GM18502 (cell line): ENCODE results near the gene PITPNM3.
"Not testable (repeated sequence)": the region's sequence is repeated elsewhere in the genome, so short reads cannot be mapped to it uniquely, and the experiment has no call there.

Experiments
- ATAC-seq: cut with Tn5 transposase; IDR thresholded peaks from one replicate; pipeline ENCODE4 v1.9.1; 2021; ENCODE audit warnings: mild to moderate bottlenecking; ENCODE audit not compliant: unreplicated experiment, poor library complexity

PITPNM3 gene

DNA sequence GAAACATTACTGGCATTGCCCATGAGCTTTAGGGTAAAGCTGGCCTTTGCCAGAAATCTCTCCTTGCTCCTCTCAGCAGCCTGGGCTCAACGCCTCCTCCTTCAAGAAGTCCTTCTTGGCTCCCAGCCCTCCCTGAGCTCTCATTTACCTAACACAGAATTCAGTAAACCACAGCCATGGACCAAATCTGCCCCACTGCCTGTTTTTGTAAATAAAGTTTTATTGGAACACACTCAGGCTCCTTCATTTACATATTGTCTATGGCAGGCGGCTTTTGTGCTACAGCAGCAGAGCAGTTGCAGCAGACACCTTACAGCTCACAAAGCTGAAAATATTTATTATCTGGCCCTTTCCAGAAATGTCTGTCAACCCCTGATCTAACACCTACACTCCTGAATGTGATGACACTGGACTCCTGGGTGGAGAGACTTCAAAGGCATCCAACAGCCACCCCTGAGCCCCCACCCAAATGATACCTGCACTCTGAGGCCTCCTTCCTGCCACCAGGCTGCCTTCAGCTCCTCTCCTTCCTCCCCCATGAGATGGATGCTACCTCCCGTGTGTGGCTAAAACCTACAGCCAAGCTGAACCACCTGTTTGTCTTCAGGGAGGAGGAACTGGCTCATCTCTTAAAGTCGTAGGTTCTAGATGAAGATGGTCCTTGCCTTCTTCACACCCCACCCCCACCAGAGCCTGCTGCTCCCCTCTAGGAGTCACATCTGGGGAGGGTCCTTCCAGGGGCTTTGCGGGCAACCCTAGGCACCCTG is 70.5 kb downstream of the PITPNM3 start:
- ATAC-seq: no peak

DNA sequence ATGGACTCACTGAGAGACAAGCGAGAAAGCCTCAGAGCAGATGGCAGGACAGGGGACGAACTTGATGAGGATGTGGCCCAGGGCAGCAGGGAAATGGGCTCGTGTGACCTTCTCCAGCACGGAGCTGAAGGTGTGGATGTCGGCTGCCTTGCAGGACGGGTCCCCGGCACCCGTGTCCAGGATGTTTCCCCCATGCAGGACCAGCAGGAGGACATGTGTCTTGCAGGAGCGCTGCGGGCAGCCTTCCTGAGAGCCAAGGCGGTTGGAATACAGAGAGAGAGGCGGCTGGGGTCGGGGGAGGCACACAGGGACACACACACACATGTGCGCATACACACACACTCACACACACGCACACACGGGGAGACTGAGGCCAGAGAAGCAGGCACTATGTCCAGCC is 72.8 kb downstream of the PITPNM3 start:
- ATAC-seq: no peak

DNA sequence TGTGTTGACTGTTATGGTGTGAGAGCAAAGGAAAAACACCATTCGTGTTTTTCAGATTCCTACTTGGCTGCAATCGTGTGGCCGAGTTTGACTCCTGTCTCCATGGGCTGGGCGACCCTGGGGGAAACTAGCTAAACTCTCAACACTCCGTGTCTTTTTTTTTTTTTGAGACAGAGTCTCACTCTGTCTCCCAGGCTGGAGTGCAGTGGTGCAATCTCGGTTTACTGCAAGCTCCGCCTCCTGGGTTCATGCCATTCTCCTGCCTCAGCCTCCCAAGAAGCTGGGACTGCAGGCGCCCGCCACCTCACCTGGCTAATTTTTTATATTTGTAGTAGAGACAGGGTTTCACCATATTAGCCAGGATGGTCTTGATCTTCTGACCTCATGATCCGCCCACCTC is 73.6 kb downstream of the PITPNM3 start:
- not testable (repeated sequence) for ATAC-seq

GRCh38 chr17:6482105-6482455 is 74.3 kb downstream of the PITPNM3 start:
- no peak for ATAC-seq

- no peak for ATAC-seq
These were observed 76.1 kb downstream of the PITPNM3 start for GRCh38 chr17:6480303-6480675.

GRCh38 chr17:6479622-6480302 is 76.6 kb downstream of the PITPNM3 start:
- no peak for ATAC-seq

- no peak for ATAC-seq
These were observed 77.9 kb downstream of the PITPNM3 start for GRCh38 chr17:6478486-6478885.

GRCh38 chr17:6477831-6478383 is 78.4 kb downstream of the PITPNM3 start:
- no peak for ATAC-seq

- ATAC-seq: no peak
These were observed 79.6 kb downstream of the PITPNM3 start for GRCh38 chr17:6476810-6477179.

GRCh38 chr17:6476076-6476809 is 80.1 kb downstream of the PITPNM3 start:
- no peak for ATAC-seq

GRCh38 chr17:6475411-6475810 is 80.9 kb downstream of the PITPNM3 start:
- ATAC-seq: no peak

DNA sequence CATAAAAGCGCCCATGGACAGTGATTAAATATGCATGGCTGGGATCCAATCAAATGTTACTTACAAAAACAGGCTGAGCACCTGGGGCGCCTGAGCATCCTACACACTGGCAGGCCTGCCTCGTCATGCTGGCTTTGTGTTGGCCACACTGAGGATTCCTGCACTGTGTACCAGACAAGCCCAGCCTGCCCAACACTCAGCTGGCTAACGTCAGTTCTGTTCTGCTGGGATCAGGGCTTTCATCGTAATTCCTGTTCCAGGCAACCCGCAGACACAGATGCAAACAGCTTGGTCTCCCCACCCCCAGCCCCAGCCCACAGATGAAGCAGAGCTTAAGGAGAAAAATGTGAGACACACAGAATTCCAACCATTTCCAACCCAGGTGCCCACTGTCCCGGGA is 81.4 kb downstream of the PITPNM3 start:
- ATAC-seq: no peak

- ATAC-seq: no peak
These were observed 82.0 kb downstream of the PITPNM3 start for GRCh38 chr17:6474376-6474775.

GRCh38 chr17:6473128-6473767 is 83.1 kb downstream of the PITPNM3 start:
- no peak for ATAC-seq

DNA sequence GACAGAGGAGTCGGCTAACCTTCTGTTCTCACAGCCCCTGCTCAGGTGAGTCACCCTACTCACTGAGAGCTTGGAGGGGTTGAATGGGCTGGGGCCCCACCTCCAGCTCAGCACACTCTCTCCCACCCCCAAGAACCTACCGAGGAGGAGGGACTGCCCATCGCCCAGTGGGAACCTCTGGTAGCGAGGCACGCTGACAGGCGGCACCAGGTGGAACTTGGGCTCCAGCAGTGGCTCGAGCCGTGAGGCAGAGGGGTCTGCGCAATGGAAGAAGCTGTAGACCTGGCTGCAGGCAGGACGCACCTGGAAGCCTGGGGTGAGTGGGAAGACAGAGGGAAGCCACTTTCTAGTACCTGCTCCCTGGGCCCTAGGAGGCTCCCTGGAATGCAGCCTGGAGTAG is 83.8 kb downstream of the PITPNM3 start:
- no peak for ATAC-seq

- ATAC-seq: no peak
These were observed 84.6 kb downstream of the PITPNM3 start for GRCh38 chr17:6471531-6472465.

GRCh38 chr17:6470751-6471521 is 85.4 kb downstream of the PITPNM3 start:
- ATAC-seq: no peak

DNA sequence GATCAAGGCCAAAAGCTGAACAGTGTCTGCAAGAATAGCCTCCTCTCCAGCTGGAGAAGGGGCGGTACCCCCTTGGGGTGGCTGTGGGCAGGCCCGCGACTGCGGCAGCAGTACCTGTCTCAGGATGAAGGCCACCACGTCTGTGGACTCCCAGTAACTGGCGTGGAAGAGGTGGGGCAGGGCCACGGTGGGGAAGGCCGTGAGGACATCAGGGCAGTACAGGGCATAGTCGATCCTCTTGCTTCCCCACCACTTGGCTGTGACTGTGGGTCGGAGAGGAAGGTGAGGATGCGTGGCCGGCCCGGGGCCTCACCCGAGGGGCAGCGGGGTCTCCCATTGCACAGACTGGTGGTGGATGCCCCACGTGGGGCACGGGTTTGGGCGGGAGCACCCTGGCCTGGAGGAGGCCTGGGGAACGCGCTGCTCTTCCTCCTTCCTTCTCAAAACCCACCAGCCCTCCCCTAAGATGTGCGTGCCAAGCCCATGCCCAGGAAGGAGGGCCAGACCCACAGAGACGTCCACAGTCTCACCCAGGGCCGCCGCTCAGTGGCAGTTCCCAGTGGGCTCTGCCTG is 86.1 kb downstream of the PITPNM3 start:
- ATAC-seq: no peak
